22Rv1 (cell line): Measurements from ENCODE around the gene NETO2.

ENCODE experiments used
- CTCF ChIP-seq: fragments of 450-650 bp; IDR thresholded peaks from 2 replicates; pipeline ENCODE4 v1.5.1; 2017; ENCODE audit warnings: mild to moderate bottlenecking
- ZFX ChIP-seq: fragments of 450-650 bp; IDR thresholded peaks from 2 replicates; pipeline ENCODE4 v1.6.1; 2017; ENCODE audit warnings: antibody characterized with exemption, borderline replicate concordance

DNA sequence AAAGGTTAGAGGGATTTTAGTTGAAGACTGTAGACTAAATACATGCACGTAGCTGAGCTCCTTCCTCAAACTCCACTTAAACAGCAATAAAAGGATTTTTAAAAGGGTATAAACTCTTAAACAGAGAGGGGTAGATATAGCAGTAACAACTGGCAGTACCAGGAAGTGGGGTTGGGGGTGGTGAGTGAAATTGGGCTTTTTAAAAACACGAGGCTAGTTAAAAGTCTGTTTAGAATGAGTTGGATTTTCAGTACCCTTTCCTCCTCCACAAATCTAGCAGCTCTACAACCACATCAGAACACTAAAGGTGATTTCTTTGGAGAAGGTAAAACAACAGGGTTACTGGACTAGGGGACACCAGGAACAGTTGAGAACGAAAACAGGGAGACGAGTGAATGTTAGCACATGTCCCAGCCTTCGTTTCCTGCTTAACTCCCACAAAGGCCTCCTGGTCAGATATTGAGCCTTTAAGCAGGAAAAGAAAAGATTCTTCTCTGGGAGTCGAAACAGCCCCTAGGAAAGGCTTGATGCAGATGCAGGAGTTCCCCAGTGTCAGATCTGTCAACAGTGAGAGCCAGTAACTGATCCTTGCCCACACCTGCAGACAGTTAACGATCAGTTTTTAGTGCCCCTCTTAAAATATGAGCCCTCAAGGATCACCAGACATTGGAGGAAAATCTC, 13.8 kb downstream of the NETO2 start:
- TF ChIP-seq CTCF = no peak
- TF ChIP-seq ZFX = no peak
